HG03354 (cell line): ENCODE measurements around the gene OR9G1.
"Not testable (repeated sequence)": the region's sequence is repeated elsewhere in the genome, so short reads cannot be mapped to it uniquely, and the experiment has no call there.

ENCODE experiments used
- ATAC-seq: cut with Tn5 transposase; IDR thresholded peaks from one replicate; pipeline ENCODE4 v1.9.1; 2021; ENCODE audit warnings: mild to moderate bottlenecking; ENCODE audit not compliant: unreplicated experiment, poor library complexity, severe bottlenecking

Gene OR9G1

GRCh38 chr11:56698795-56699194 is at the start of gene OR9G1:
OR9G1 (plus strand) TSS chr11:56699095; CDS start chr11:56700388, 1,293 bp downstream.
- ATAC-seq: no peak

GRCh38 chr11:56659755-56660154 is 39.1 kb upstream of the OR9G1 start:
- ATAC-seq: no peak

GRCh38 chr11:56663386-56663785 is 35.5 kb upstream of the OR9G1 start, which contains the start of gene OR5AR1:
OR5AR1 (plus strand) TSS chr11:56663686; CDS start chr11:56663686, 0 bp downstream.
- no peak for ATAC-seq

- no peak for ATAC-seq
Observed at GRCh38 chr11:56670984-56671383, 27.9 kb upstream of the OR9G1 start.

- ATAC-seq: no peak
Observed at GRCh38 chr11:56688554-56689100, 10.3 kb upstream of the OR9G1 start.

- not testable (repeated sequence) for ATAC-seq
Observed at GRCh38 chr11:56691179-56691578, 7.7 kb upstream of the OR9G1 start.

- ATAC-seq: no peak
Observed at GRCh38 chr11:56693428-56693827, 5.5 kb upstream of the OR9G1 start.

- ATAC-seq: no peak
Observed at GRCh38 chr11:56700242-56700913, 1.5 kb downstream of the OR9G1 start.

- ATAC-seq: no peak
Observed at GRCh38 chr11:56700914-56701485, 2.1 kb downstream of the OR9G1 start.

GRCh38 chr11:56705784-56706396 is 7.0 kb downstream of the OR9G1 start:
- ATAC-seq: no peak

- no peak for ATAC-seq
Observed at GRCh38 chr11:56706486-56706885, 7.6 kb downstream of the OR9G1 start.

GRCh38 chr11:56714206-56714605 is 15.3 kb downstream of the OR9G1 start:
- ATAC-seq: no peak

- ATAC-seq: no peak
Observed at GRCh38 chr11:56716379-56716854, 17.5 kb downstream of the OR9G1 start.

- ATAC-seq: no peak
Observed at GRCh38 chr11:56720513-56720912, 21.6 kb downstream of the OR9G1 start.

- ATAC-seq: no peak
Observed at GRCh38 chr11:56740107-56740506, 41.2 kb downstream of the OR9G1 start.

GRCh38 chr11:56740886-56741285 is 42.0 kb downstream of the OR9G1 start:
- no peak for ATAC-seq

GRCh38 chr11:56748597-56748996 is 49.7 kb downstream of the OR9G1 start, which contains the start of gene OR9G4:
OR9G4 (minus strand) TSS chr11:56748697; CDS start chr11:56743766, 4,931 bp downstream.
- ATAC-seq: no peak

- ATAC-seq: no peak
Observed at GRCh38 chr11:56750190-56750589, 51.3 kb downstream of the OR9G1 start.

GRCh38 chr11:56751480-56751879 is 52.6 kb downstream of the OR9G1 start:
- no peak for ATAC-seq
